K562 (cell line): Measurements from ENCODE around the gene PRKAR2B. TPM values are rescaled to one million over a fixed set of nuclear protein-coding genes. Genes with fewer than 3 reads are reported as not detected.

ENCODE experiments used
- BRD9 ChIP-seq: fragments of 450-650 bp; IDR thresholded peaks from 2 replicates; pipeline ENCODE4 v1.6.1; 2018; ENCODE audit warnings: low read depth; ENCODE audit not compliant: partially characterized antibody
- ETV6 ChIP-seq, 3 experiments: fragments of 150-350 bp in 1 of 3; sonication (generic) in 1 of 3; formaldehyde crosslinking in 1 of 3; IDR thresholded peaks; 2 replicates each; pipeline versions ENCODE4 v1.6.1 to v1.8.0; 2014 to 2022; ENCODE audit warnings: borderline replicate concordance in 2 of 3, low read depth in 2 of 3, antibody characterized with exemption in 1 of 3, low read length in 1 of 3, mild to moderate bottlenecking in 1 of 3, missing genetic modification reagents in 1 of 3
- FOXA3 ChIP-seq, 2 experiments: fragments of 450-650 bp in 1 of 2; sonication (generic) in 1 of 2; formaldehyde crosslinking; IDR thresholded peaks in 1 of 2; conservative IDR thresholded peaks in 1 of 2; 2 replicates each; pipeline versions ENCODE4 v1.4.0 to v1.8.0; 2020 to 2022; ENCODE audit warnings: mild to moderate bottlenecking in 2 of 2, missing genetic modification reagents in 1 of 2
- FOXJ2 ChIP-seq: fragments of 200-800 bp; sonication (Bioruptor generic); IDR thresholded peaks from 2 replicates; pipeline ENCODE4 v1.6.1; 2016; ENCODE audit warnings: missing genetic modification characterization, missing compliant biosample characterization
- MEIS2 ChIP-seq: fragments of 450-650 bp; IDR thresholded peaks from 2 replicates; pipeline ENCODE4 v1.6.1; 2014; ENCODE audit warnings: mild to moderate bottlenecking; ENCODE audit not compliant: partially characterized antibody
- OTX1 ChIP-seq: fragments of 450-650 bp; formaldehyde crosslinking; IDR thresholded peaks from 2 replicates; pipeline ENCODE4 v1.4.0; 2022; ENCODE audit warnings: mild to moderate bottlenecking
- POLR2H ChIP-seq: IDR thresholded peaks from 2 replicates; pipeline ENCODE4 v1.6.1; 2016; ENCODE audit warnings: missing genetic modification characterization, low read depth, mild to moderate bottlenecking, control low read depth, missing compliant biosample characterization, moderate library complexity
- SRSF3 ChIP-seq: fragments of 200-400 bp; formaldehyde crosslinking; IDR thresholded peaks from 2 replicates; pipeline ENCODE4 v1.6.1; 2016; ENCODE audit warnings: mild to moderate bottlenecking, low read length, moderate library complexity; ENCODE audit not compliant: insufficient read depth
- TCF7 ChIP-seq: sonication (generic); IDR thresholded peaks from 2 replicates; pipeline ENCODE4 v1.6.1; 2016; ENCODE audit warnings: antibody characterized with exemption, borderline replicate concordance
- ZNF717 ChIP-seq: fragments of 250-450 bp; sonication (Bioruptor Pico); IDR thresholded peaks from 2 replicates; pipeline ENCODE4 v1.5.0; 2021
- polyA plus RNA-seq, 8 experiments: library from polyadenylated mRNA; depleted of rRNA in 4 of 8; stranded (reverse) in 5 of 8; unstranded in 3 of 8; fragments of >200 nt; fragmentation: Nextera tagmentation in 2 of 8; fragmentation: Illumina TruSeq in 1 of 8; extraction: Ambion mirVana in 2 of 8; extraction: Trizol in 1 of 8; gene quantifications; 2 replicates each; pipeline versions ENCODE4 v1.2.1 to v1.2.3, GENCODE V29; 2011 to 2014; ENCODE audit warnings: inconsistent platforms in 1 of 8, missing spikeins in 1 of 8
- total RNA-seq, 7 experiments: library from RNA; depleted of rRNA in 6 of 7; stranded (reverse); fragments of >200 nt in 6 of 7; fragmentation: Illumina TruSeq in 2 of 7; extraction: Trizol in 2 of 7; gene quantifications; 2 replicates each; pipeline versions ENCODE4 v1.2.1 to v1.2.3, GENCODE V29; 2011 to 2021; ENCODE audit warnings: low replicate concordance in 1 of 7
- TF ChIP-seq, protein P1 (sequence below): fragments of 250-450 bp; sonication (Bioruptor Pico); IDR thresholded peaks from 2 replicates; pipeline ENCODE4 v1.6.1; 2021; ENCODE audit warnings: mild to moderate bottlenecking
- TF ChIP-seq, protein P2 (sequence below): sonication (generic); formaldehyde crosslinking; IDR thresholded peaks from 2 replicates; pipeline ENCODE4 v1.8.1; 2023; ENCODE audit warnings: missing genetic modification reagents, mild to moderate bottlenecking, borderline replicate concordance
- TF ChIP-seq, protein P3 (sequence below): fragments of 250-450 bp; sonication (Bioruptor Pico); IDR thresholded peaks from 2 replicates; pipeline ENCODE4 v1.8.0; 2022; ENCODE audit warnings: moderate library complexity, mild to moderate bottlenecking, inconsistent platforms
- TF ChIP-seq, protein P4 (sequence below): fragments of 150-350 bp; conservative IDR thresholded peaks from 2 replicates; pipeline ENCODE4 v1.6.1; 2014; ENCODE audit warnings: low read length

Gene PRKAR2B
- total and polyA plus RNA-seq, 9 of the 15 experiments (the other 6 are each of a cell fraction or from before 2014, with no cell fraction given): 59.0 to 173 (median 129) TPM

DNA sequence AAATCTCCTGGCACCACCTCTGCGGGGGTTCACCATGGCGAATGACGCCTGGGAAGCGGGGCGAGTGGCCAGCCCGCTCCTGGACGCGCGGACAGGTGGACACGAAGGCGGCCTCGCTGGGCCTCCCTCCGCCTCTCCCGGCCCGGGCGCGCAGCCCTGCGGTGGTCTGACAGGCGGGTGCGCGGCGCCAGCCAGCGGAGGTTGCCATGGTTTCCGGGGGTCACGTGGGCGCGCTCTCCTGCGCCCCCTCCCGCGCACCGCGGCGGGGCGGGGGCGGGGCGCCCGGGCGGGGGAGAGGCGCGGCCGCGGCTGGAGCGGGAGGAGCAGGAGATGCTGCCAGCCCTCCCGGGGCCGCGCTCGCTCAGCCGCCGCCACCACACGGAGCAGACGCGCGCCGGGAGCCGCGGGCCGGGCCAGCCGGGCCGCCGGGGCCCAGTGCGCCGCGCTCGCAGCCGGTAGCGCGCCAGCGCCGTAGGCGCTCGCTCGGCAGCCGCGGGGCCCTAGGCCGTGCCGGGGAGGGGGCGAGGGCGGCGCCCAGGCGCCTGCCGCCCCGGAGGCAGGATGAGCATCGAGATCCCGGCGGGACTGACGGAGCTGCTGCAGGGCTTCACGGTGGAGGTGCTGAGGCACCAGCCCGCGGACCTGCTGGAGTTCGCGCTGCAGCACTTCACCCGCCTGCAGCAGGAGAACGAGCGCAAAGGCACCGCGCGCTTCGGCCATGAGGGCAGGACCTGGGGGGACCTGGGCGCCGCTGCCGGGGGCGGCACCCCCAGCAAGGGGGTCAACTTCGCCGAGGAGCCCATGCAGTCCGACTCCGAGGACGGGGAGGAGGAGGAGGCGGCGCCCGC is at the start of gene PRKAR2B (continued):
- TF ChIP-seq FOXJ2 (tag) (0 out of 2 replicates have a peak, but pooled peaks have one; percentile 49), BRD9 (peak; percentile 30), TCF7 (no peak), FOXA3 (CRISPR knock-in tag; conservative IDR thresholded peaks at IDR 0.05 in 1 of 2, IDR thresholded peaks at IDR 0.05 in 1 of 2) (no peak), SRSF3 (no peak), ZNF717 (CRISPR knock-in tag) (no peak), OTX1 (CRISPR knock-in tag) (no peak), POLR2H (tag) (0 out of 2 replicates have a peak, but pooled peaks have one; percentile 29), MEIS2 (peak; percentile 73), ETV6 (IDR thresholded peaks at IDR 0.05; ENCODE audit: borderline replicate concordance in 1 of 2, low read depth in 2 of 2, low read length in 1 of 2) (no peak), ETV6 (CRISPR knock-in tag; IDR thresholded peaks at IDR 0.05; ENCODE audit: borderline replicate concordance) (0 out of 2 replicates have a peak, but pooled peaks have one; percentile 30)
- TF ChIP-seq, protein P1, sequence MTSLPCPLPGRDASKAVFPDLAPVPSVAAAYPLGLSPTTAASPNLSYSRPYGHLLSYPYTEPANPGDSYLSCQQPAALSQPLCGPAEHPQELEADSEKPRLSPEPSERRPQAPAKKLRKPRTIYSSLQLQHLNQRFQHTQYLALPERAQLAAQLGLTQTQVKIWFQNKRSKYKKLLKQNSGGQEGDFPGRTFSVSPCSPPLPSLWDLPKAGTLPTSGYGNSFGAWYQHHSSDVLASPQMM (CRISPR knock-in tag): no peak
- TF ChIP-seq, protein P2, sequence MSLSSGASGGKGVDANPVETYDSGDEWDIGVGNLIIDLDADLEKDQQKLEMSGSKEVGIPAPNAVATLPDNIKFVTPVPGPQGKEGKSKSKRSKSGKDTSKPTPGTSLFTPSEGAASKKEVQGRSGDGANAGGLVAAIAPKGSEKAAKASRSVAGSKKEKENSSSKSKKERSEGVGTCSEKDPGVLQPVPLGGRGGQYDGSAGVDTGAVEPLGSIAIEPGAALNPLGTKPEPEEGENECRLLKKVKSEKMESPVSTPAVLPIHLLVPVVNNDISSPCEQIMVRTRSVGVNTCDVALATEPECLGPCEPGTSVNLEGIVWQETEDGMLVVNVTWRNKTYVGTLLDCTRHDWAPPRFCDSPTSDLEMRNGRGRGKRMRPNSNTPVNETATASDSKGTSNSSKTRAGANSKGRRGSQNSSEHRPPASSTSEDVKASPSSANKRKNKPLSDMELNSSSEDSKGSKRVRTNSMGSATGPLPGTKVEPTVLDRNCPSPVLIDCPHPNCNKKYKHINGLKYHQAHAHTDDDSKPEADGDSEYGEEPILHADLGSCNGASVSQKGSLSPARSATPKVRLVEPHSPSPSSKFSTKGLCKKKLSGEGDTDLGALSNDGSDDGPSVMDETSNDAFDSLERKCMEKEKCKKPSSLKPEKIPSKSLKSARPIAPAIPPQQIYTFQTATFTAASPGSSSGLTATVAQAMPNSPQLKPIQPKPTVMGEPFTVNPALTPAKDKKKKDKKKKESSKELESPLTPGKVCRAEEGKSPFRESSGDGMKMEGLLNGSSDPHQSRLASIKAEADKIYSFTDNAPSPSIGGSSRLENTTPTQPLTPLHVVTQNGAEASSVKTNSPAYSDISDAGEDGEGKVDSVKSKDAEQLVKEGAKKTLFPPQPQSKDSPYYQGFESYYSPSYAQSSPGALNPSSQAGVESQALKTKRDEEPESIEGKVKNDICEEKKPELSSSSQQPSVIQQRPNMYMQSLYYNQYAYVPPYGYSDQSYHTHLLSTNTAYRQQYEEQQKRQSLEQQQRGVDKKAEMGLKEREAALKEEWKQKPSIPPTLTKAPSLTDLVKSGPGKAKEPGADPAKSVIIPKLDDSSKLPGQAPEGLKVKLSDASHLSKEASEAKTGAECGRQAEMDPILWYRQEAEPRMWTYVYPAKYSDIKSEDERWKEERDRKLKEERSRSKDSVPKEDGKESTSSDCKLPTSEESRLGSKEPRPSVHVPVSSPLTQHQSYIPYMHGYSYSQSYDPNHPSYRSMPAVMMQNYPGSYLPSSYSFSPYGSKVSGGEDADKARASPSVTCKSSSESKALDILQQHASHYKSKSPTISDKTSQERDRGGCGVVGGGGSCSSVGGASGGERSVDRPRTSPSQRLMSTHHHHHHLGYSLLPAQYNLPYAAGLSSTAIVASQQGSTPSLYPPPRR: peak; percentile 70; the same call in 1 of the 2 replicates
- TF ChIP-seq, protein P3, sequence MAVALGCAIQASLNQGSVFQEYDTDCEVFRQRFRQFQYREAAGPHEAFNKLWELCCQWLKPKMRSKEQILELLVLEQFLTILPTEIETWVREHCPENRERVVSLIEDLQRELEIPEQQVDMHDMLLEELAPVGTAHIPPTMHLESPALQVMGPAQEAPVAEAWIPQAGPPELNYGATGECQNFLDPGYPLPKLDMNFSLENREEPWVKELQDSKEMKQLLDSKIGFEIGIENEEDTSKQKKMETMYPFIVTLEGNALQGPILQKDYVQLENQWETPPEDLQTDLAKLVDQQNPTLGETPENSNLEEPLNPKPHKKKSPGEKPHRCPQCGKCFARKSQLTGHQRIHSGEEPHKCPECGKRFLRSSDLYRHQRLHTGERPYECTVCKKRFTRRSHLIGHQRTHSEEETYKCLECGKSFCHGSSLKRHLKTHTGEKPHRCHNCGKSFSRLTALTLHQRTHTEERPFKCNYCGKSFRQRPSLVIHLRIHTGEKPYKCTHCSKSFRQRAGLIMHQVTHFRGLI (CRISPR knock-in tag): no peak
- TF ChIP-seq, protein P4, sequence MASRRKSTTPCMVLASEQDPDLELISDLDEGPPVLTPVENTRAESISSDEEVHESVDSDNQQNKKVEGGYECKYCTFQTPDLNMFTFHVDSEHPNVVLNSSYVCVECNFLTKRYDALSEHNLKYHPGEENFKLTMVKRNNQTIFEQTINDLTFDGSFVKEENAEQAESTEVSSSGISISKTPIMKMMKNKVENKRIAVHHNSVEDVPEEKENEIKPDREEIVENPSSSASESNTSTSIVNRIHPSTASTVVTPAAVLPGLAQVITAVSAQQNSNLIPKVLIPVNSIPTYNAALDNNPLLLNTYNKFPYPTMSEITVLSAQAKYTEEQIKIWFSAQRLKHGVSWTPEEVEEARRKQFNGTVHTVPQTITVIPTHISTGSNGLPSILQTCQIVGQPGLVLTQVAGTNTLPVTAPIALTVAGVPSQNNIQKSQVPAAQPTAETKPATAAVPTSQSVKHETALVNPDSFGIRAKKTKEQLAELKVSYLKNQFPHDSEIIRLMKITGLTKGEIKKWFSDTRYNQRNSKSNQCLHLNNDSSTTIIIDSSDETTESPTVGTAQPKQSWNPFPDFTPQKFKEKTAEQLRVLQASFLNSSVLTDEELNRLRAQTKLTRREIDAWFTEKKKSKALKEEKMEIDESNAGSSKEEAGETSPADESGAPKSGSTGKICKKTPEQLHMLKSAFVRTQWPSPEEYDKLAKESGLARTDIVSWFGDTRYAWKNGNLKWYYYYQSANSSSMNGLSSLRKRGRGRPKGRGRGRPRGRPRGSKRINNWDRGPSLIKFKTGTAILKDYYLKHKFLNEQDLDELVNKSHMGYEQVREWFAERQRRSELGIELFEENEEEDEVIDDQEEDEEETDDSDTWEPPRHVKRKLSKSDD: peak; percentile 17; the same call in 1 of the 2 replicates
